ENCODE data around the gene CFAP43.
A peak's percentile ranks its signal among the peaks of the same experiment; 100 is the strongest.

The CFAP43 gene

DNA sequence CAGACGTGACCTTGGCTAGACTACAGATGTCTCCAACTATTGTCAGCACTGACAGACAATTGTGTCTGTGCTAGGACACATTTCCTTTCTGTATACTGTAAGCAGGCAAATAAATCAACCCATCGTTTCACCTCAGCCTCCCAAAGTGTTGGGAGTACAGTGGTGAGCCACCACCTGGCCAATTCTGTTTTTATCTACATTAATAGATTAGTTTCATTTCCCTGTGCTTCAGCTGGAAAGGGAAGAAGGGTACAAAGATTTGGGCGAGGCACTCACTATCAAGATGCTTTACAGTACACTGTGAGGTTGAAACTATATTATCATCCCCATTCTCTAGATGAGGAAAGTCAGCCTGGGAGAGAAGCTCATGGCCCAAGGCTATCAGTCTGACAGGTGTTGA lies 88.3 kb downstream of the CFAP43 start:
- no peak for DNase-seq (ENCODE audit: low read depth in 3 of 3)

DNA sequence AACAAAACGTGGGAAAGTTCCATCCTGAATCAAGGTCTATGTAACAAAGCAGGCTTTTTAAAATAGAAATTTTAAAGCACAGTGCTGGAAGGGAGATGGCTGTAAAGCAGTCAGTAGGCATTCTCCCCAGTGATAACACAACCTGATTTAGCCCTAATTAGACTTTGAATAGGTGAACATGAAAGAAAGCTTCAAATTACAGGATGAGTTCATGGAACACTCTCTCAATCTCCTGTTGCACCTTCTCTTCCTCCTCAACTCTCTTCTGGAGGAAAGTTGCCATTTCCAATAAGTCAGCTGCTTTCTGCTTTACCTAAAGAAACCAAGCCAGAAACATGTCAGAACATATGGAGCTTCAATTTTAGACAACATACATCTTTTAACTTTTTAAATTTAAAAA lies 90.1 kb downstream of the CFAP43 start:
- no peak for DNase-seq (ENCODE audit: low read depth in 3 of 3)

DNA sequence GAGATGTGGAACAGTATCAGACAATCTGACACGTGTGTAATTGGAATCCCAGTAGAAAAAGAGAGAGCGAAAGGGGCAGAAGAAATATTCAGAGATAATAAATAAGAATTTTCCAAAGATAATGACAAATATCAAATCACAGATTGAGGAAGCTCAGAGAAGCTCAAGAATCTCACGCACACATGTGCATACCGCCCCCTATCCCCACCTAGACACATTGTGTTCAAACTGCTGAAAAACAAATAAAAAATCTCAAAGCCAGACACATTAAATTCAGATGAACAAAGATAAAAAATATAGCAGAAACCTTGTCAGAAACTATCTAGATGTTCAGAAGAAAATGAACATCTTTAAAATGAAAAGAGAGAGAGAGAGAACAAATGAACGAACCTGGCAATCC lies 92.9 kb downstream of the CFAP43 start:
- DNase-seq (ENCODE audit: low read depth in 3 of 3), result no peak

DNA sequence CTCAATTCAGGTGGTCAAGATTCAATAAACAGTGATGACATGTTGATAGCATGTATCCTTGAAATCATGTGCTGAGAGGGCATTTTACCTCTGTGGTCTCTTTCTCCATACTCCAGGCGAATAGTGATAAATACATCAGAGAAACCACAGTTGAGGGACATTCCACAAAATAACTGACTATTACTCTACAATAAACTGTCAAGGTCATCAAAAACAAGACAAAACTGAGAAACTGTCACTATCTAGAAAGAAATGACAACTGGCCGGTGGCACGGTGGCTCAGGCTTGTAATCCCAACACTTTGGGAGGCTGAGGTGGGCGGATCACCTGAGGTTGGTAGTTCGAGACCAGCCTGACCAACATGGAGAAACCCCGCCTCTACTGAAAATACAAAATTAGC lies 94.0 kb downstream of the CFAP43 start:
- DNase-seq (ENCODE audit: low read depth in 3 of 3), result no peak

DNA sequence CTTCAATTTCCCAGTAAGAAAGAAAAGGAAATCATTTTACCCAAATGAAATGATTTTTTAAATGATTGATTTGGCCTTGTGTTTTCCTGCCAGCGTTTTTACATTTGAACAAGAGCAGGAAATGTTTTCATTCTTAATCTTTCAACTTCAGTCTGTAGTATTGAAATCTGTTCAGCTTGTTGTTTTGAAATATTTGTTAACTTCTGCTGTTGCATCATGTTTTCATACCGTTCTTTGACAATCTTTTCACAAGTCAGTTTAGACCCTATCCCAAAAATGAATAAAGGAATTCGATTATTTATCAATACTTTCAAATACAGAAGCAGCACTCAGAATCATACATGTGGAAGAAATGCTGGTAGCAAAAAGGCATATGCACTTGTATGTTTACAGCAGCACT lies 102.1 kb downstream of the CFAP43 start:
- no peak for DNase-seq (ENCODE audit: low read depth in 3 of 3)

DNA sequence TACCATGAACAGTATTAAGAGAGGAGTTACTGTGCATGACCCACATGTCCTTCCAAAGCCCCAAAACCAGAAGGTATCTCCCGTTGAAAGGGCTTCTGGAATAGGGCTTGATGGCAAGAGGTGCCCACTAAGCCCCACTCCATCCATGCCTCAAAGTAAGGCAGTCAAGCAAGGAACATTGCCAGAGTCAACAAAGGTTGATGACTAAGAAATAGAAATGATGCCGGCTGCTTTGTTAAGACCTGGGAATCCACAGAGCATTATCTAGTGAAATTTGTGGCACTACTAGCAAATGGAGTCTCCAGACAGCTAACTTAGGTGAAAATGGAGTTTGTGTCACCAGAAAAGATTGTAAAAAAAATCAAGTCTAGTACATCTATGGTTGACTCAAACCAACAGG lies 104.0 kb downstream of the CFAP43 start:
- DNase-seq (ENCODE audit: low read depth in 3 of 3), result no peak

DNA sequence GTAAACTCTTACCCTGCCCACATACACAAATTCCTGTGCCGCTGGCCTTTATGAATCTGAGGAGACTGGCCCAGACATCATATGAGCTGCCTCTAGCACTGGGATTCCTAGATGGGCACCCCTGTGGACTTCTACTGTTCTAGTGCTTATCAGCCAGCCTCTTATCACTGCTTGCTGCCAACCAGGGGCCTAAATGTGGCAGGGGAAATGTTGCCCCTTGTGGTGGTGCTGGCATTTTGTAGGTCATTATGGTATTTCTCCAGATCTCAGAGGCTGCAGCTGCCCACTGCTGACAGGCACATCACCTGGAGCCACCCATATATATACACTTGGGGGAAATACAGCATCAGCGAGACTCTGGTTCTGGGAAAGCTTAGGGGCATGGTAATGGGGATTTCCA lies 104.8 kb downstream of the CFAP43 start:
- DNase-seq (ENCODE audit: low read depth in 3 of 3), result no peak

DNA sequence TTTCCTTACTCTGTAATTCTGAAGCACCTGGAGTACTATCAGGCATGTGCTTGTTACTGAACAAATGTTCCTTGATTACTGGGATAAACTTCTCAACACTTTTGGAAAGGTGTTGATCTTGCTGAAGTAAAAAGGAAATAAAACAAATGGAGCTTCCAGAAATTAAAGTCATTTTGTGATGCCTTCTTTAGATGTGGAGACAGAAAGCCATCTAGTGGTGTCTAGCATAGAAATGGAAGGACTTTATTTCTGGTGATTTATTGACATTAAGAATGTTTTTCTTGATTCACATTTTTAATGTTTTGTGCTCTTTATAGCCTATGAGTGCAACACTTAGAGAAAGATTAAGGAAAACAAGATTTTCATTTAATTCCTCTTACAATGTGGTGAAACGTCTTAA lies 108.8 kb downstream of the CFAP43 start:
- no peak for DNase-seq (ENCODE audit: low read depth in 3 of 3)

DNA sequence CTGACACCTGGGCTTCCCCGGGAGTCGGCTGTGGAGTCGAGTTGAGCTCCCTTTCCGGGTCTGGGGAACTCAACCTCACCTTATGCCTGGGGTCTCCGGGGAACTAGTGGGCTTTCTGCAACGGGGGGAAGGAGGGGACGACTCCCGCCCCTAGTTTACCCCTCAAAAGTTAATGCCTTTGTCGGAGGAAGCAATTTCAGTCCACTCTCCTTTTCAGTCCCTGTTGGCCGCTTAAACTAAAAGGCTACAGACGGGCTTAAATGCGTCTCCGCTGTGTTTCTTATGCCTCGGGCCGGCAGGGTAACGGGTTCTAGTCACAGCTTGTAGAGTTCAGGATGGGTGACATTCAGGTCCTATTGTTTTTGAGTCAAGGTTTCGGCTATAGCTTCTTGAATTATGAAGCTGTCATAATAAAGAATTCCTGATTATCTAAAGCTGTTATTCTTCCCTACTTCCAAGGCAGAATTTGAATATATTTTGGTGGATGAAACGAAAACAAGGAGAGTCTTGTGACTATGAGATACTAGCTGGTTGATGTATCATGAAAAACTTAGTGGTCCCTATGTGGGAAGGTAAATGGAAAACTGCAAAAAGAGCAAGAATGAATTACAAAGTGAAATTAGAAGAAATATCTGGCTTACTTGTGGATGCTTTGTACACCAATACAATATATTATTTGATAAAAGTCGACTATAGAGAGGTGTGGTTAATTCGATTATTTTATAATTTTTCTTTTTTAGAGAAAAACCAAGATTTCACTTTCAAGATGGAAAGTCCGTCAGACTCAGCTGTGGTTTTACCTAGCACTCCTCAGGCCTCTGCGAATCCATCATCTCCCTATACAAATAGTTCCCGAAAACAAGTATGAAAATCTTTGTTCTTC lies 109.7 kb downstream of the CFAP43 start:
- peak in 1 of 3 experiments; percentile 8 for DNase-seq (ENCODE audit: low read depth in 3 of 3)

DNA sequence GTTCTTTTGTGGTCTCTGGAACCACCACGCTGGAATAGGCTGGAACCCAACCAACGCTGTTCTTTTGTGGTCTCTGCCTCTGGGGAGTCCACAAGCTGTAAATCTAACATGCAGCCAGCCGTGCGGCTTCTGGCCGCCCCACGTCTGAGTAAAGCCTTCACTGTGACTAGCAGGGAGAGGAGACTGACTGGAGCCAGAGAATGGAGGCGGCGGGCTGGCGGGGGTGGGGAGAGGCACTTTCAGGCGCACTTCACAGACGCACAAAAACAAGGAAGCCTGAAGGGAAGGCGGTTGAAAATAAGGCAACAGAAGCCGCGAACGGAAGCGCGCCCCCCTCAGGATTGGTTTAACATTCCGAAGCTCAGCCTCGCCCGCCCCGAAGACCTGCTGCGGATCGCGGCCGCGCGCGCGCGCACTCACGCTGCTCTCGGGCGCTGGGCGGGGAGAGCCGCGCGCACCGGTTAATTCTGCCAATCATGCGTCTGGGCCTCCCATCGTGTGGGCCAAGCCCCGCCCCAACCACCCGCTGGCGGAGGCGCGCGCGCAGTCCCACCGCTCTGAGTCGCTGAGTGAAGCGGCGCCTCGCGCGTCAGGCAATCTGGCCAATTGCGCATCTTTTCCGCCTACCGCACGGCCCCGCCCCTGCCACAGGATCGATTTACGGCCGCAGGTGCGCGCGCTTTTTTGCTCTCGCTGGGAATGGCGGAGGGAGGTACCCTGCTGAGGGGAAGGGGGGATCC lies 110.5 kb downstream of the CFAP43 start, which contains the start of gene SFR1:
Gene SFR1 (plus strand): TSS at position 687 of the 740 bp plus-strand sequence. CDS start 13 bp downstream, at position 700.
- DNase-seq (ENCODE audit: low read depth in 3 of 3), result peak; percentile 97 to 99 (median 97)

DNA sequence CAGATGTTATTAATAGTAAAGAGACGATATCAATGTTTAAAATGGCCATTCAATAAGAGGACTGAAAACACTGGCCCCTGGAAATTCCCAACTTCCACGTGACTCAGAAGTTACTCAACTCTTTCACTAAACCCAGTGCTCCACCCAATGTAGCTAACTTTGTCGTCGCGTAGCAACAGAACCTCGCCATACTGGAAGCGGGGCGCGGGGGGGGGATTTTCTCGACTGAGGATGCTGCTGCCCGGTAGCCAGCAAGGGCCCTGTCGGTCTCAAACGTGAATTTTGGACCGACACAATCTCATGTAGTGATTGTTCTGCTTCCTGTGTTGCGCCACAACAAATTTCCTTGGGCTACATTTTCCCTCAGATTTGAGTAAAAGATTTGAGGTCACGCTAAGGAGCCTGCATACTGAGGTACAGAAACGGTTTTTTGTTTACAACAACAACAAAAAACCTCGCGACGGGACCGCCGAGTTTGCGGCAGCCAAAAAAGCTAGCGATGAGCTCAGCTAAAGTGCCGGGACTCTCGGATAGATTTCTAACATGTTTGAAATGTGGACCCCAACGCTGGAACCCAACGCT lies 111.2 kb downstream of the CFAP43 start:
- peak; percentile 71 to 81 (median 81) for DNase-seq (ENCODE audit: low read depth in 3 of 3)

DNA sequence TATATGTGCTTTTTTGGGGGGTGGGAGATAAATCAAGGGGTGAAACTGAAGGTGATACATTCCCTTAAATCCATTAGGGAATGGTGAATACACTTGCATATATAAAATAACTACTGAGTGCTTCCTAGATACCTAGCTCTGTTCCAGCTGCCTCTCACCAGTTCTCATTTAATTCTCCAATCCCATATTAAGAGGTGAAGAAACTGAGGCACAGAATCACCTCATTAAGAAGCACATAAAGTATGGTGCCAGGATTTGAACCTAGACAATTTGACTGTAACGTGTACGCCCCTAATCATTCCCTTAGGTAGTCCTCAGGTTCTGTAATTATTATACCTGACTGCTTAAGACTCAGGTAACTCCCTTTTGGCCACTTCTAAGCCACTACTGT lies 111.7 kb downstream of the CFAP43 start:
- DNase-seq (ENCODE audit: low read depth in 3 of 3), result no peak

DNA sequence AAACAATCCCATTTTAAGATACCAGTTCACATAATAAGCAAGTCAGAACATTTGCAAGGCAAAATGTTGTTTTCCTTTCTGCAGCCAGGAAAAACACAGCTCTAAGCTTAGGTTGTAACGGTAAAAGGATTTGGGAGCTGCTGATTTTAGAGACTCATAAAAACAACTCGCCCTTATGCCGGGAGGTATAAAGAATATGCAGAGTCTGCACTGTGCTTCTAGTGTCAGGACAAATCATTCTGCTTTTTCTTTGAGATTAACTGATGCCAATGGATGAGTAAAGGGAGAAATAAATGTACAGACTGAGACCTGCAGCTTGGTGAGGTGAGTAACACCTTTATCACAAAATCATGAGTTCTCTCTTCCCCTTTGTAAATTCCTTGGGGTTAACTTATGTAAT lies 112.2 kb downstream of the CFAP43 start:
- no peak for DNase-seq (ENCODE audit: low read depth in 3 of 3)

DNA sequence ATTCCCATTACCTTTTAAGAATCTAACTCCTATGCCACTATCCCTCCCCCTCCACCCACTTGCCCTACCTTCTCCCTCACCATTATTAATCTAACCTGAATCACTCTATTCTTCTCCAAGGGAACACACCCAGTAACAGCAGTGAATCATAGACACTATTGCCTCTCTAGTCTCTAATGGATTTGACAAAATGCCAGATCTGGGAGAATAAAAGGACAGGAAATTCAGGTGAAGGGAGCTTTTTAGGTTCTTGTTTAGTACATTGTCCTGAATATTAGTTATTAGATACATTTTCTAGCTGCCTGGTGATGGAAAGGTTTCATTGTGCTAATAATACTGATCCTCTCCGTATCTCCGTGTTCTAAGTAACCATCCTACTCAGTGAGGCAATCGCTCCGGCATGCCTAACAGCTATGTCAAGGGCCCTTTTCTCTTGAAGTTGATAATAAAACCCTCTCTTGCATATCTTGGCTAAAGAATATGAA lies 114.3 kb downstream of the CFAP43 start:
- DNase-seq (ENCODE audit: low read depth in 3 of 3), result no peak

DNA sequence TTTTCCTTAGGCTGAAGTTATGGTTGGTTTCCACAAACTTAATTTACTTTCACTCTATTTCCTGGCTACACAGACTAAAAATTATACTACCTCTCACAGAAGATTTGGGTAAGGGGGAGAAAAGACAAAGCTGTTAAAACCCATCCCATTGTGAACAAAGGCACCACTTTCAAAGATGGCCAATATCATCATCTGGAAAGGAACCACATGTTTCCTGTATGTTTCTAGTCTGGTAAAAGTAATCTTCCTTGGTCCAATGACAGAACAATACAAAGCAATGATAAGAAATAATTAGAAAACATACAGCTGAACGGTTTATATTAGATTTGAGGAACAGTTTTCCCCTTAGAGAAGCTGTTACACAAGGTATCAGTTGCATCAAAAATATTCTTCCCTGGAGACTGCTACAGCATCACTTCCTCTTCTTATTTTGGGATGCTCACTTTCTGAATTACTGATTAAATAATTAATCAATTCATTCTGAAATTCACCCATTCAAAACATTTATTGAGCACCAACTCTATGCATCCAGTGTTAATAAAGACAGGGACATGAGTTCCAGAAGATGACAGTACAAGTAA lies 118.7 kb downstream of the CFAP43 start:
- no peak for DNase-seq (ENCODE audit: low read depth in 3 of 3)

DNA sequence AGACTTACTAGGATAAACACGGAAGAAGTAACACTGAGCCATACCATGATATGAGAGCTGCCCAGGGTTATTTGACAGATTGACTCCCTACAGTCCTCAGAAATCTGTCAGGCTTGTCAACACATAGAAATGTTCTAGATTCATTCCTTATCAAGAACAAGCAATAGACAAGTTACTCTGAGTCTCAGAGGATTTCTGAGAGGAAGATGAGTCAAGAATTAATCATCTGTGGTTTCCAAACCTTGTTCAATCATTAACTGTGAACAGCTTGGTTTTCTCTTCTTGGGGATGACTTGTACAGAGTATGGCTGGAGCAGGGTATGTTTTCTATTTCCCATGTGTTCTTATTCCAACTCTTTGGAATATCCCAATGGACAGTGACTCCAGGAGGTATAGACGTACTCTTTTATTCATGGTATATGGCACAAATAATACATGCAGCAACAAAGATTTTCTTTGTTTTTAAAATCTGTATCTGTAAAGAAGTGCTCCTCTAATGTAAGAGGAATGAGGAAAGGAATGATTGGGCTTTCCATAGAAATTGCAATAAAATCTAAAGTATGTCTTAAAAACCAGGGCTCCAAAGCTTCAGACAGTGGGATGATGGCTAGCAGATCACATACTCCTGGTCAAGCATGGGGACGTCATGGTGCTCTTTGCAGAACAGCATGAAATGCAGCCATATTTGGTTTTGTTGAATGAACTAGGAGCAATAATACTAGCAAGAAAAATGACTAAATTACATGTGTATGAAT lies 122.1 kb downstream of the CFAP43 start:
- DNase-seq (ENCODE audit: low read depth in 3 of 3), result no peak

DNA sequence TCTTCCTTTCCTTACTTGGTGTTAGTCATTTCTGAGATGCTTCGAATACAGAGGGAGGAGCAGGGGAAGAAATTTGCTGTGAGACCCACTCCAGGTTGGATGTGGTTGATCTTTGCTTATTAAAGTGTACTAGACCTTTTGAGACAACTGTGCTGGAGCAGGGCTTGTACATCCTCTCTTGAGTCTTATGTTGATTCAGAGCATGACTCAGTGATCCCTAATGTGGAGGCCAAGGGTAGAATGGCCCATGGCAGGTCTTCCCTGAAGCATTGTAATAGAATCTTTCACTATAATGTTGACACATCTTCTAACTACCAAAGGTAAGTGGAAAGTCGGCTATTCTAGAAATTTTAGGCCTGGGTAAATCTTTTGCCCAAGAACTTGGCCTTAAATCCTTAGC lies 127.2 kb downstream of the CFAP43 start:
- DNase-seq (ENCODE audit: low read depth in 3 of 3), result no peak

DNA sequence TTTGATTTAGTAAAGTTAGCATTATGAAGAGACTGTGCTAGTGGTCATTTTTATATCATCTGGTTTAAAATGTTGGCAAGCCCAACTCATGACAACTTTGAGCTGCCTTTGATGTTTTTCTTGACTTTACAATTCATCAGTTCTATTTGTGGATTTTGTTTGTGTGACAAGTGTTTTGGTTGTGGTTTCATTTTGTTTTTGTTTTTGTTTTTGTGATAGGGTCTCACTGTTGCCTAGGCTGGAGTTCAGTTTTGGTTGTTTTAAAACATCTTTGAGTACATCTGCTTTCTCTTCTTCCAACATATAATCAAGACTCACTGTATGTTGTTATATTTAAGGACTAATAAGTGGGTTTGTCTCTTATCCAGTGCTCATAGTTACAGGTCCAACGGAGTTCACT lies 127.7 kb downstream of the CFAP43 start:
- DNase-seq (ENCODE audit: low read depth in 3 of 3), result no peak

DNA sequence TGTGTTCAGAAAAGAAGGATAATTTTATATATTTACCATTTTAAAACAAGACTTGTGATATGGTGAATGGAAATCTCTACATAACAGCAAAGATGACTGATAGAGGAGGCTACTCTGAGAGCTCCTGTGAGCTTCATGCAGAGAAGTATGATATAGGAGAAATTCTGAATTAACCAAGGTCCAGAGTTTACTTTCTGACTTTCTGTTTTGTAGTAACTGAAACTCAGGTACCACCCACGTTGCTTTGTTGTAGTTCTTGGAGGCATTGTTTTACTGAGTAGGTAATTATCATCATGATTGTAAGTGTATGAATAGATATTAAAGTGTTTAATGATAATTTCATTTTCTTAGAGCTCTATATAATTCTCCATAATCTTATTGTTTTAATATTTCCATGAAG lies 128.2 kb downstream of the CFAP43 start:
- DNase-seq (ENCODE audit: low read depth in 3 of 3), result no peak

DNA sequence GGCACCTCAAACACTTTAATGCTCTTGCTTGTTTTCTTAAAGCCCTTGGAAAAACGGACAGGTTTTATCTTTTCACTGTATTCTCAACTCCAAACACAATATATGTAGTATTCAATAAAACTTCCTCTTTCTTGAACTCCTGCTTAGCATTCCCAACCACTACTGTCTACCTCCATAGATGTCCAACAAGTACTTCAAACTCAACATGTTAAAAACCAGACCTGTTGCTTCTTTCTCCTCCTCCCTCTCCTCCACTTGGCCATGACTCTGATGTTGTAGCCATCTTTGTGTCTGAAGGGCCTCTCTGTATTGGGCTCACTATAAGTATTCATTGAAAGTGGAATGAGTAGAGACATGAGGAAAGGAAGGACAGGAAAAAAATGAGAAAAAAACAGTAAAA lies 130.3 kb downstream of the CFAP43 start:
- DNase-seq (ENCODE audit: low read depth in 3 of 3), result no peak

DNA sequence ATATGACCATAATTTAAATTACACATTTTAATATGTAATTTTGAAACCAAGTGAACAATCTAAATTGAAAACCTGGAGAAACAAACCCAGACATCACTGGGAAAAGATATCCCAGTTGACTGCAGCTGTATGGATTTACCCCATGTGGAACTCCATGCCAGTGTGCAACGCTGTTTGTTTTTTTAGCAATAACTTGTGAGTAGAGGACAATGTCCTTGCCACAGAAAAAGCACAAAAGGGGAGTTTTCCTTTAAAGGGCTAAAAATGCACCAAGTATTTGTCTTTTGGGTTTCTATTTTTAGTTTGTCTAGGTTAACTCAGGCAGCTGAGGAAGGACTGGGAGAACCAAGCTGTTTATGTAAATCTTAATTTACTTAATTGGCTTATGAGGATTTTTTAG lies 131.4 kb downstream of the CFAP43 start:
- no peak for DNase-seq (ENCODE audit: low read depth in 3 of 3)
